KMS-11 (cell line): ENCODE measurements around the gene FRYL.
"Not testable (repeated sequence)": the region's sequence is repeated elsewhere in the genome, so short reads cannot be mapped to it uniquely, and the experiment has no call there.

ENCODE experiments used
- H2AFZ ChIP-seq: fragments of 200-600 bp; sonication (generic); 2 replicates; pipeline ENCODE4 v1.6.1; 2016; ENCODE audit warnings: antibody characterized with exemption, mixed run types, low read depth
- H3K27ac ChIP-seq: fragments of 200-600 bp; sonication (generic); 2 replicates; pipeline ENCODE4 v1.6.1; 2016; ENCODE audit warnings: mild to moderate bottlenecking, mixed run types
- H3K27me3 ChIP-seq: fragments of 200-600 bp; sonication (generic); 2 replicates; pipeline ENCODE4 v1.6.1; 2017; ENCODE audit warnings: mild to moderate bottlenecking, low read depth, mixed run types, moderate library complexity; ENCODE audit not compliant: insufficient read depth
- H3K36me3 ChIP-seq: fragments of 200-600 bp; sonication (generic); 2 replicates; pipeline ENCODE4 v1.6.1; 2017; ENCODE audit warnings: mild to moderate bottlenecking, mixed run types; ENCODE audit not compliant: insufficient read depth
- H3K4me1 ChIP-seq: fragments of 200-600 bp; sonication (generic); 2 replicates; pipeline ENCODE4 v1.6.1; 2016; ENCODE audit warnings: mild to moderate bottlenecking, low read depth, mixed run types; ENCODE audit not compliant: poor library complexity, severe bottlenecking
- H3K4me2 ChIP-seq: fragments of 200-600 bp; sonication (generic); 2 replicates; pipeline ENCODE4 v1.7.0; 2016; ENCODE audit warnings: mild to moderate bottlenecking, mixed run types
- H3K4me3 ChIP-seq: fragments of 200-600 bp; sonication (generic); IDR thresholded peaks from 2 replicates; pipeline ENCODE4 v1.6.1; 2017; ENCODE audit warnings: low read depth, low read length, mixed read lengths; ENCODE audit not compliant: insufficient read depth
- H3K79me2 ChIP-seq: fragments of 200-600 bp; sonication (generic); 2 replicates; pipeline ENCODE4 v1.6.1; 2016; ENCODE audit warnings: low read depth, mixed run types; ENCODE audit not compliant: insufficient read depth
- H3K9ac ChIP-seq: fragments of 200-600 bp; sonication (generic); 2 replicates; pipeline ENCODE4 v1.6.1; 2016; ENCODE audit warnings: mild to moderate bottlenecking, mixed run types
- H4K20me1 ChIP-seq: fragments of 200-600 bp; sonication (generic); 2 replicates; pipeline ENCODE4 v1.6.1; 2016; ENCODE audit warnings: mild to moderate bottlenecking, mixed run types; ENCODE audit not compliant: insufficient read depth
- TF ChIP-seq, protein P1 (sequence below): fragments of 200-600 bp; sonication (generic); conservative IDR thresholded peaks from 2 replicates; pipeline ENCODE4 v1.6.1; 2017; ENCODE audit warnings: low read depth, mild to moderate bottlenecking, antibody characterized with exemption, low read length, moderate library complexity, mixed read lengths

Gene FRYL

DNA sequence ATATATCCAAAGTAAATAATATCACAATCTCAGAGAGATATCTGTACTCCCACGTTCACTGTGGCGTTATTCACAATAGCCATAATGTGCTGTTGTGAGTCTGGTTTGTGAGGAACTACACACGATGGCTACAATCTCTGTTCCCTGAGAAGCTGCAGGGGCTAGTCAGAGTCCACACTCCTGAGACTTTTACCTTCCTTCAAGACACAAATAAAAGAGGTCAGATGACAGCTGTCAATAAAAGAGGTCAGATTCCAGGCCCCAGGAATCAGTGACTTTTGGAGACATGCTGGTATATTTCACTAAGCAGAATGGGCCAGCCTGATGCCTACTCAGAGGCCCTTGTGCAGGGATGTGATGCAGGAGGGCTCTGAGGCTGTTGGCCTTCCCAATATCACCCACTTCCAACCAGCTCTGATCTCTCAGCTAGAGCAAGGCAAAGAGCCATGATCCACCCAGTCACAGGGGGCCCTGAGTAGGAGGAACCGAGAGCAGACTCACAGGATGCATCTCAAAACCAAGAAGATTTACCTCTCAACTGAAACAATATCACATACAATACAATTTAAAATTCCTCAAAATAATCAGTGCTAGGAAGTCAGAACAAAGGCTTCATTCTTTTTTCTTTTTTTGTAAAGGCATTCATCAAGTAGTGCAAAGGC, 13.8 kb downstream of the FRYL start:
- Histone ChIP-seq H3K4me2 (no peak overlapping the region), H3K79me2 (peaks cover 99% of the 10 kb centered on the region), H3K27me3 (no peaks in the 10 kb centered on the region), H2AFZ (no peak overlapping the region), H3K4me3 (no peak overlapping the region), H4K20me1 (peaks cover 24% of the 10 kb centered on the region), H3K4me1 (peaks cover 30% of the 10 kb centered on the region), H3K27ac (no peak overlapping the region), H3K36me3 (no peaks in the 10 kb centered on the region), H3K9ac (no peak overlapping the region)
- TF ChIP-seq, protein P1, sequence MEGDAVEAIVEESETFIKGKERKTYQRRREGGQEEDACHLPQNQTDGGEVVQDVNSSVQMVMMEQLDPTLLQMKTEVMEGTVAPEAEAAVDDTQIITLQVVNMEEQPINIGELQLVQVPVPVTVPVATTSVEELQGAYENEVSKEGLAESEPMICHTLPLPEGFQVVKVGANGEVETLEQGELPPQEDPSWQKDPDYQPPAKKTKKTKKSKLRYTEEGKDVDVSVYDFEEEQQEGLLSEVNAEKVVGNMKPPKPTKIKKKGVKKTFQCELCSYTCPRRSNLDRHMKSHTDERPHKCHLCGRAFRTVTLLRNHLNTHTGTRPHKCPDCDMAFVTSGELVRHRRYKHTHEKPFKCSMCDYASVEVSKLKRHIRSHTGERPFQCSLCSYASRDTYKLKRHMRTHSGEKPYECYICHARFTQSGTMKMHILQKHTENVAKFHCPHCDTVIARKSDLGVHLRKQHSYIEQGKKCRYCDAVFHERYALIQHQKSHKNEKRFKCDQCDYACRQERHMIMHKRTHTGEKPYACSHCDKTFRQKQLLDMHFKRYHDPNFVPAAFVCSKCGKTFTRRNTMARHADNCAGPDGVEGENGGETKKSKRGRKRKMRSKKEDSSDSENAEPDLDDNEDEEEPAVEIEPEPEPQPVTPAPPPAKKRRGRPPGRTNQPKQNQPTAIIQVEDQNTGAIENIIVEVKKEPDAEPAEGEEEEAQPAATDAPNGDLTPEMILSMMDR, result no peak

DNA sequence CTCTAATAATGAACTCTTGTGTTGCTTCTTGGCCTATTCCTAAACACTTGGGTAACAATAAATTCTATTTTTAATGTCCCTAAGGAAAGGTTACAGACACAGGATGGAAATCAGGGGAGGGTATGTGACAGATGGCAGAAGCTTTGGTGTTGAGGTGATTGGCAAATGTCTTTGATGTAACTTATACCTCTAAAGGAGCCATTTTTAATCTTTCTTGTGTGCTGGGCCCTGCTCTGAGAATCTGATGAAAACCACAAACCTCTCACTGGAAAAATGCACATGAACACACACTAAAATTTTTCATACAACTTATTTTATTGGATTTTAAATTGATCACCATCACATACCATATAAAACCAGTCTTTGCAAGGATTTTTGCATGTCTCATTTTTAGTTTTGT, 17.7 kb downstream of the FRYL start:
- no peak overlapping the region for H3K4me3 ChIP-seq
- H3K27ac ChIP-seq, result no peak overlapping the region
- peaks cover 13% of the 10 kb centered on the region for H4K20me1 ChIP-seq
- no peaks in the 10 kb centered on the region for H3K27me3 ChIP-seq
- H3K36me3 ChIP-seq, result no peaks in the 10 kb centered on the region
- peaks cover 25% of the 10 kb centered on the region for H3K4me1 ChIP-seq
- H3K4me2 ChIP-seq, result no peak overlapping the region
- TF ChIP-seq, protein P1, result no peak
- peaks cover 85% of the 10 kb centered on the region for H3K79me2 ChIP-seq
- H3K9ac ChIP-seq, result no peak overlapping the region
- H2AFZ ChIP-seq, result no peak overlapping the region

DNA sequence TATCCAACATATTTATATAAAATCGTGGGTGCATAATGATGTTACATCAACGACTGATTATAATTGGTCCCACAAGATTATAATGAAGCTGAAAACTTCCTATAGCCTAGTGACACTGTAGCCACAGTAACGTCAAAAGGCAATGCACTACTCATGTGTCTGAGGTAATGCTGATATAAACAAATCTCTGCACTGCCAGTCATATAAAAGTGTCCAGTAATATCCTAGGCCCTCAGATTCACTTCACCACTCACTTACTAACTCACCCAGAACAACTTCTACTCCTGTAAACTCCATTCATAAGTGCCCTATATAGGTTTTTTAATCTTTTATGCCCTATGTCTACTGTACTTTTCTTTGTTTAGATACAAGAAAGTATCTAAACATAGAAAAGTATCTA, 18.8 kb downstream of the FRYL start:
- Histone ChIP-seq H3K4me2 (no peak overlapping the region), H3K36me3 (no peaks in the 10 kb centered on the region), H3K4me3 (no peak overlapping the region), H2AFZ (no peak overlapping the region), H3K27me3 (no peaks in the 10 kb centered on the region), H3K9ac (no peak overlapping the region), H3K27ac (no peak overlapping the region), H3K79me2 (peaks cover 82% of the 10 kb centered on the region), H4K20me1 (peaks cover 18% of the 10 kb centered on the region), H3K4me1 (peaks cover 20% of the 10 kb centered on the region)
- TF ChIP-seq, protein P1, result no peak

DNA sequence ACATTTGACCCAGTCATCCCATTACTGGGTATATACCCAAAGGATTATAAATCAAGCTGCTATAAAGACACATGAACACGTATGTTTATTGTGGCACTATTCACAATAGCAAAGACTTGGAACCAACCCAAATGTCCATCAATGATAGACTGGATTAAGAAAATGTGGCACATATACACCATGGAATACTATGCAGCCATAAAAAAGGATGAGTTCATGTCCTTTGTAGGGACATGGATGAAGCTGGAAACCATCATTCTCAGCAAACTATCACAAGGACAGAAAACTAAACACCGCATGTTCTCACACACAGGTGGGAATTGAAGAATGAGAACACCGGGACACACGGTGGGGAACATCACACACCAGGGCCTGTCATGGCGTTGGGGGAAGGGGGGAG, 21.4 kb downstream of the FRYL start:
- not testable (repeated sequence) for H2AFZ ChIP-seq, H3K9ac ChIP-seq, H3K27ac ChIP-seq, H3K36me3 ChIP-seq, H3K4me3 ChIP-seq, H3K27me3 ChIP-seq, H3K4me2 ChIP-seq
- 0 out of 2 replicates have a peak, but pooled peaks cover 11% of the 10 kb centered on the region for H4K20me1 ChIP-seq
- H3K79me2 ChIP-seq, result peaks cover 81% of the 10 kb centered on the region
- H3K4me1 ChIP-seq, result peaks cover 13% of the 10 kb centered on the region

DNA sequence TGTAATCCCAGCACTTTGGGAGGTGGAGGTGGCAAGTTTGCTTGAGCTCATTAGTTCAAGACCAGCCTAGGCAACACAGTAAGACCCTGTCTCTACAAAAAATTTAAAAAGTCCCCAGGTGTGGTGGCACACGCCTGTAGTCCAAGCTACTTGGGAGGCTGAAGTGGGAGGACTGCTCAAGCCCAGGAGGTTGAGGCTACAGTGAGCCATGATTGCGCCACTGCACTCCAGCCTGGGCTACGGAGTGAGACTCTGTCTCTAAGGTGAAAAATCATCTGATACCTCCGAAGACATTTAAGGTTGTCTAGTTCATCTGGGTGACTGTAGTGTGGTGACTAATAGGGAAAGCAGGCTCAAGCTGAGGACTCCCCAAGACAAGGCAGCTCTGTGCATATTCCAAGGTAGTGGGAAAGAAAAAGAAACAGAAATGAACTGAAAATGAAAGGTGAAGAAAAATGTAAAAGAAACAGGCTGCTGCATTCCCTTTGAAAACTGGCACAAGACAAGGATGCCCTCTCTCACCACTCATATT, 23.3 kb downstream of the FRYL start:
- Histone ChIP-seq H4K20me1 (0 out of 2 replicates have a peak, but pooled peaks cover 8% of the 10 kb centered on the region), H3K4me2 (no peak overlapping the region), H3K27me3 (no peaks in the 10 kb centered on the region), H3K9ac (no peak overlapping the region), H3K79me2 (peaks cover 80% of the 10 kb centered on the region), H3K4me1 (no peaks in the 10 kb centered on the region), H3K27ac (no peak overlapping the region), H3K36me3 (no peaks in the 10 kb centered on the region), H2AFZ (no peak overlapping the region), H3K4me3 (no peak overlapping the region)
- TF ChIP-seq, protein P1, result no peak
